ENCODE results near the gene CASTOR1. TPM values are rescaled to one million over a fixed set of nuclear protein-coding genes. Genes with fewer than 3 reads are reported as not detected.

Gene CASTOR1
- total RNA-seq, 1 experiment from 2014 or later, result 16.0 TPM

DNA sequence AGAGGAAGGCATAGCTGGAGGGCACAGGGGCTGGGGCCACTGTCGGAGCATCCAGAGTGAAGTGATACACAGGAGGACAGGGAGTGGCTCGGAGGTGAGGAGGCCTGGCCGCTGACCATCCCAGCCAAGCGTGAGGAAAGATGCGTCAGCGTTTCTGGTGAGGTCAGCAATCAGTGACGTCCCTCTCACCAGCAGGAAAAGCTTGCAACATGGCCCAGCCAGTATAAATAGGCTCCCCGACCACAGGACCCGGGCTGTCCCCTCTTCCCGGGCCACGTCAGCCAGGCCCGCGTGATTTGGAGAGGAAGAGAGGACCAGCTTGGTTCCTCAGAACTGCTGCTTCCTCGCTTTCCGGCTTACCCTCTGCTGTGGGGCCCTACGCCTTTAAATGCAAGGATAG is 18.5 kb downstream of the CASTOR1 start (continued):
- TF ChIP-seq, protein P1, sequence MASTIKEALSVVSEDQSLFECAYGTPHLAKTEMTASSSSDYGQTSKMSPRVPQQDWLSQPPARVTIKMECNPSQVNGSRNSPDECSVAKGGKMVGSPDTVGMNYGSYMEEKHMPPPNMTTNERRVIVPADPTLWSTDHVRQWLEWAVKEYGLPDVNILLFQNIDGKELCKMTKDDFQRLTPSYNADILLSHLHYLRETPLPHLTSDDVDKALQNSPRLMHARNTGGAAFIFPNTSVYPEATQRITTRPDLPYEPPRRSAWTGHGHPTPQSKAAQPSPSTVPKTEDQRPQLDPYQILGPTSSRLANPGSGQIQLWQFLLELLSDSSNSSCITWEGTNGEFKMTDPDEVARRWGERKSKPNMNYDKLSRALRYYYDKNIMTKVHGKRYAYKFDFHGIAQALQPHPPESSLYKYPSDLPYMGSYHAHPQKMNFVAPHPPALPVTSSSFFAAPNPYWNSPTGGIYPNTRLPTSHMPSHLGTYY (CRISPR knock-in tag; IDR thresholded peaks at IDR 0.05), result no peak

DNA sequence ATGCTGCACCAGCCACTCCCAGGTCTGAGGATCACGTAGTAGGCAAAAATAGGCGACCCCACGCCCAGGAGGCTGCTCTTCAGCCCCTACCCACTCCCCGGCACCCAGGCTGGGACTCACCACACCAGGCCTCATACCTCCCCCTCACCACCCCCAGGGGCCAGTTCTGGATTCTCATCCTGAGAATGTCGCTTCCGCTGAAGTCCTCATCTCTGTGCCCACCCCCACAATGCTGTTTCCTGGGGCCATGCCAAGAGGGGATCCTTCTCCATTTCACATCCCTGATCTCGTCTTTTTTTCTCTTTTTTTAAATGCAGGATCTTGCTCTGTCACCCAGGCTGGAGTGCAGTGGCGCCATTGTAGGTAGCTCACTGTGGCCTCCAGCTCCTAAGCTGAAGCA is 21.0 kb downstream of the CASTOR1 start:
- H3K27me3 Mint-ChIP-seq (ENCODE audit: low read depth), result peaks cover 1% of the 10 kb centered on the region
- POLR2A ChIA-PET, result no interaction called here
- DNase-seq (ENCODE audit: low spot score) (no peak), ATAC-seq (no peak)
- H3K9me3 Mint-ChIP-seq, result no peaks in the 10 kb centered on the region
- TF ChIP-seq MLX (CRISPR knock-in tag; IDR thresholded peaks at IDR 0.05), result no peak
- TF ChIP-seq NFYB (CRISPR knock-in tag; conservative IDR thresholded peaks at IDR 0.05; ENCODE audit: low read depth), result no peak
- H3K27ac Mint-ChIP-seq, result no peak overlapping the region
- H3K4me3 Mint-ChIP-seq, result no peak overlapping the region
- H3K4me1 Mint-ChIP-seq, result no peaks in the 10 kb centered on the region
- CTCF ChIA-PET, result interaction anchor here (3.6 kb wide), 1 partner anchor 20 kb away, joined by 19 read pairs; the partner anchor contains the start of gene CASTOR1
- H3K36me3 Mint-ChIP-seq, result no peaks in the 10 kb centered on the region

DNA sequence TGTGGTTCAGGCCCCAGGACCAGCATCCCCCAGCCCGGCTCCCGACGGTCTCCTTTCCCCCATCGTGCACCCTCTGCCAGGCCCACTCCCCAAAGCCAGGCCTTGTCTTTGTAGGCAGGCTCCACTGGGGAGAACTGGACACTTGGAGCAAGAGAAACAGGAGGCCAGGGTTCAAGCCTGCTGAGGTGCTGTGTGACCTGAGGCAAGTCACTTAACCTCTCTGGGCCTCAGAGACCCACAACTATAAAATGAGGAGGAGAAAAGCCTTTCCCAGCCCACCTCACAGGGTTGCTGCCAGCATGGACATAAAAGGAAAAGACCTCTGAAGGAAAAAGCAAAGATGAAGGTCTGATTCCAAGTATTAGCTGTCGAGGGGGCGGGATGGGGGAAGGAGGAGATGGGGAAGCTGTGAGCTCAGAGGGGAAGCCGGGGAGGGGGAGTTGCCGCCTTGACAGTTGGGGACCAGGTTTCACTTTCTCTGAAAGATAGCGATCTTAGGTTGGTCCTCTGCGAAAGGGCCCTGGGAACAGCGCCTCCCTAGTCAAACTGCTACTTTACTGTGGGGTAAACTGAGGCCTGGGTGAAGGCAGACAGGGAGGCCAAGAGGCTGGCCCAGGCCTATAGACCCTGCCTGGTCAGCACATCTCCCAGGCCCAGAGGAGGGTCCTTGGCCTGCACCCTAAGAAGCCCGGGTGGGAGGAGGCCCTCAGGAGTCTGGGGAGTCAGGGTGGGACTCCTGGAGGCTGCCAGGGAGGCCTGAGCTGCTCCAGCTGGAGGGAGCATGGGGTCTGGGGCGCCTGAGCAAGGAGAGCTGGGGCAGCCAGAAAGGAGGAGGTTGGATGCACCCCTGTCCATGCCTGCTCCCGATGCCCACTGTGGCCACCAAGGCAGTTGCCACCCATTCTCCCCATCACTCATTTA is 21.7 kb downstream of the CASTOR1 start:
- POLR2A ChIA-PET, result interaction anchor here (0.6 kb wide), 1 partner anchor 46 kb away, joined by 3 read pairs; no protein-coding TSS in a partner anchor
- DNase-seq (ENCODE audit: low spot score) (no peak), ATAC-seq (no peak)

GRCh38 chr22:30266445-30267381 is 22.6 kb downstream of the CASTOR1 start, which contains the start of gene OSM:
Gene OSM, minus strand, starts transcription at chr22:30266851. Its CDS starts 52 bp downstream, at chr22:30266799.
- no peak for ATAC-seq
- Mint-ChIP-seq H3K27me3 (ENCODE audit: low read depth) (peaks cover 7% of the 10 kb centered on the region), H3K4me3 (no peak within 1 kb of the TSS), H3K36me3 (no peaks in the 10 kb centered on the region), H3K9me3 (no peaks in the 10 kb centered on the region), H3K4me1 (peaks cover 5% of the 10 kb centered on the region), H3K27ac (no peak within 1 kb of the TSS)
- ChIA-PET POLR2A (interaction anchor here (0.6 kb wide), 1 partner anchor 47 kb away, joined by 3 read pairs; no protein-coding TSS in a partner anchor), CTCF (no interaction called here)
- DNase-seq (ENCODE audit: low spot score), result no peak
- TF ChIP-seq ZNF425 (CRISPR knock-in tag; conservative IDR thresholded peaks at IDR 0.05) (no peak), GABPB1 (CRISPR knock-in tag; IDR thresholded peaks at IDR 0.05) (no peak), ESRRA (CRISPR knock-in tag; IDR thresholded peaks at IDR 0.05; ENCODE audit: borderline replicate concordance) (no peak), JAZF1 (CRISPR knock-in tag; IDR thresholded peaks at IDR 0.05) (no peak), PRRX2 (CRISPR knock-in tag; IDR thresholded peaks at IDR 0.05) (no peak), ARID4B (CRISPR knock-in tag; IDR thresholded peaks at IDR 0.05; ENCODE audit: borderline replicate concordance) (no peak), CBFB (CRISPR knock-in tag; IDR thresholded peaks at IDR 0.05; ENCODE audit: low read depth) (no peak)

More for the DNA sequence above, 21.7 kb downstream of the CASTOR1 start:
- Mint-ChIP-seq H3K27me3 (ENCODE audit: low read depth) (peaks cover 7% of the 10 kb centered on the region), H3K27ac (no peak overlapping the region), H3K4me3 (no peak overlapping the region), H3K4me1 (peaks cover 5% of the 10 kb centered on the region), H3K36me3 (no peaks in the 10 kb centered on the region), H3K9me3 (no peaks in the 10 kb centered on the region)
- TF ChIP-seq TCF7 (CRISPR knock-in tag; IDR thresholded peaks at IDR 0.05; ENCODE audit: low read depth), result no peak
- no peak for TF ChIP-seq ZMAT4 (CRISPR knock-in tag; IDR thresholded peaks at IDR 0.05)
- TF ChIP-seq PREB (CRISPR knock-in tag; IDR thresholded peaks at IDR 0.05; ENCODE audit: borderline replicate concordance), result no peak
- CTCF ChIA-PET, result interaction anchor here (3.6 kb wide), 1 partner anchor 21 kb away, joined by 19 read pairs; the partner anchor contains the start of gene CASTOR1
